Spleen (tissue), 11 donors: ENCODE data around the gene EDIL3. TPM values are rescaled to one million over a fixed set of nuclear protein-coding genes. Genes with fewer than 3 reads are reported as not detected.

Experiments used
- DNase-seq: peaks from one replicate; pipeline ENCODE4 v3.0.0-alpha.2; 2020
- H3K27ac ChIP-seq, 8 donors: fragments of 200-600 bp; sonication (generic) in 7 of 8; 1 replicate in 4 of 8; 2 replicates in 4 of 8; pipeline versions ENCODE4 v1.5.0 to v1.8.0; 2016 to 2021; ENCODE audit warnings: inconsistent platforms in 4 of 8, mild to moderate bottlenecking in 4 of 8, moderate library complexity in 1 of 8
- H3K27me3 ChIP-seq, 7 donors: fragments of 200-600 bp; sonication (generic) in 6 of 7; replicated peaks in 1 of 7; 1 replicate in 4 of 7; 2 replicates in 3 of 7; pipeline versions ENCODE4 v1.5.0 to v1.8.0; 2016 to 2021; ENCODE audit warnings: inconsistent platforms in 3 of 7, mild to moderate bottlenecking in 1 of 7
- H3K36me3 ChIP-seq, 6 donors: fragments of 200-600 bp; sonication (generic) in 5 of 6; 1 replicate in 4 of 6; 2 replicates in 2 of 6; pipeline versions ENCODE4 v1.5.0 to v1.8.0; 2016 to 2021; ENCODE audit warnings: inconsistent platforms in 2 of 6
- H3K4me1 ChIP-seq, 6 donors: fragments of 200-600 bp; sonication (generic) in 5 of 6; 1 replicate in 3 of 6; 2 replicates in 3 of 6; pipeline versions ENCODE4 v1.5.0 to v1.8.0; 2016 to 2021; ENCODE audit warnings: inconsistent platforms in 3 of 6
- H3K4me3 ChIP-seq, 8 donors: fragments of 200-600 bp; sonication (generic) in 7 of 8; 1 replicate in 4 of 8; 2 replicates in 4 of 8; pipeline versions ENCODE4 v1.5.0 to v1.8.0; 2016 to 2021; ENCODE audit warnings: inconsistent platforms in 4 of 8, mild to moderate bottlenecking in 4 of 8, moderate library complexity in 2 of 8
- H3K9me3 ChIP-seq, 8 donors: fragments of 200-600 bp; sonication (generic) in 7 of 8; 1 replicate in 4 of 8; 2 replicates in 4 of 8; pipeline versions ENCODE4 v1.5.0 to v1.8.0; 2016 to 2021; ENCODE audit warnings: inconsistent platforms in 4 of 8
- POLR2A ChIP-seq, 3 donors: fragments of 450-650 bp; IDR thresholded peaks; one replicate each; pipeline ENCODE4 v1.5.1; 2017; ENCODE audit warnings: antibody characterized with exemption in 3 of 3, mild to moderate bottlenecking in 1 of 3
- POLR2AphosphoS5 ChIP-seq, 3 donors: sonication (generic); formaldehyde crosslinking; IDR thresholded peaks; one replicate each; pipeline ENCODE4 v1.5.1; 2017; ENCODE audit warnings: antibody characterized with exemption in 3 of 3
- WGBS, 5 donors: extraction: QIAGEN DNeasy Blood & Tissue Kit in 3 of 5; methylation state at CpG; one replicate each; pipeline versions ENCODE4 v1.1.5 to v1.1.7; 2013 to 2018; 5-methylcytosine and 5-hydroxymethylcytosine counted together
- intact Hi-C: fragments of 100-400 bp; cut with DNase I; formaldehyde crosslinking; loops from one replicate; pipeline ENCODE4 v1.15.0; 2023; ENCODE audit warnings: low total_unique reads
- polyA plus RNA-seq, 3 donors: library from polyadenylated mRNA; stranded (reverse); fragments of 200-250 nt; gene quantifications; one replicate each; pipeline ENCODE4 v1.2.1, GENCODE V29; 2013
- total RNA-seq, 7 donors: library from RNA; depleted of rRNA in 3 of 7; stranded (reverse); fragments of >200 nt in 3 of 7; fragmentation: NEBNext Ultra II Directional in 4 of 7; extraction: Animal tissue kit (Norgen Biotek cat#: 25700) in 4 of 7; gene quantifications; one replicate each; pipeline versions ENCODE4 v1.1.0 to v1.2.1, GENCODE V29; 2016 to 2021
- TF ChIP-seq, protein P1 (sequence below), 11 experiments: fragments of 200-600 bp in 7 of 11; fragments of 450-650 bp in 4 of 11; sonication (generic) in 4 of 11; IDR thresholded peaks in 8 of 11; conservative IDR thresholded peaks in 3 of 11; 1 replicate in 7 of 11; 2 replicates in 4 of 11; pipeline versions ENCODE4 v1.4.0 to v1.8.0; 2016 to 2021; ENCODE audit warnings: antibody characterized with exemption in 11 of 11, inconsistent platforms in 4 of 11, mild to moderate bottlenecking in 1 of 11
- donor health status: healthy with polysubstance abuse.
- donor health status: DM: no; HTN: no; CAD: no; lungs with moderate emphysema.
- donor health status: DM: no; HTN: no; CAD: no.
- donor health status: Bipolar disorder and iron deficiency.
- donor health status: healthy.
- donor health status: DM: no; HTN: no; CAD: no.
- donor health status: DM: yes; HTN: yes; CAD: no.

EDIL3 gene
- total and polyA plus RNA-seq, 10 donors, result 0.61 to 2.9 (median 2.1) TPM

- Histone ChIP-seq H3K27ac (no peak overlapping the region), H3K9me3 (no peaks in the 10 kb centered on the region), H3K27me3 (no peaks in the 10 kb centered on the region), H3K4me1 (no peaks in the 10 kb centered on the region), H3K4me3 (no peak overlapping the region), H3K36me3 (no peaks in the 10 kb centered on the region)
- 57 to 74% (median 61%) methylated on average over 3 of the region's 3 CpGs for WGBS, 5 donors
- DNase-seq, result no peak
- TF ChIP-seq, protein P1, sequence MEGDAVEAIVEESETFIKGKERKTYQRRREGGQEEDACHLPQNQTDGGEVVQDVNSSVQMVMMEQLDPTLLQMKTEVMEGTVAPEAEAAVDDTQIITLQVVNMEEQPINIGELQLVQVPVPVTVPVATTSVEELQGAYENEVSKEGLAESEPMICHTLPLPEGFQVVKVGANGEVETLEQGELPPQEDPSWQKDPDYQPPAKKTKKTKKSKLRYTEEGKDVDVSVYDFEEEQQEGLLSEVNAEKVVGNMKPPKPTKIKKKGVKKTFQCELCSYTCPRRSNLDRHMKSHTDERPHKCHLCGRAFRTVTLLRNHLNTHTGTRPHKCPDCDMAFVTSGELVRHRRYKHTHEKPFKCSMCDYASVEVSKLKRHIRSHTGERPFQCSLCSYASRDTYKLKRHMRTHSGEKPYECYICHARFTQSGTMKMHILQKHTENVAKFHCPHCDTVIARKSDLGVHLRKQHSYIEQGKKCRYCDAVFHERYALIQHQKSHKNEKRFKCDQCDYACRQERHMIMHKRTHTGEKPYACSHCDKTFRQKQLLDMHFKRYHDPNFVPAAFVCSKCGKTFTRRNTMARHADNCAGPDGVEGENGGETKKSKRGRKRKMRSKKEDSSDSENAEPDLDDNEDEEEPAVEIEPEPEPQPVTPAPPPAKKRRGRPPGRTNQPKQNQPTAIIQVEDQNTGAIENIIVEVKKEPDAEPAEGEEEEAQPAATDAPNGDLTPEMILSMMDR (IDR thresholded peaks at IDR 0.05 in 8 of 11, conservative IDR thresholded peaks at IDR 0.05 in 3 of 11), result peak in 7 of 11 experiments; percentile 5 to 44 (median 28)
- TF ChIP-seq POLR2AphosphoS5 (IDR thresholded peaks at IDR 0.05) (no peak), POLR2A (IDR thresholded peaks at IDR 0.05) (no peak)
- intact Hi-C loops, result no loop called here
Observed at GRCh38 chr5:84274585-84275468, 109.9 kb downstream of the EDIL3 start.

DNA sequence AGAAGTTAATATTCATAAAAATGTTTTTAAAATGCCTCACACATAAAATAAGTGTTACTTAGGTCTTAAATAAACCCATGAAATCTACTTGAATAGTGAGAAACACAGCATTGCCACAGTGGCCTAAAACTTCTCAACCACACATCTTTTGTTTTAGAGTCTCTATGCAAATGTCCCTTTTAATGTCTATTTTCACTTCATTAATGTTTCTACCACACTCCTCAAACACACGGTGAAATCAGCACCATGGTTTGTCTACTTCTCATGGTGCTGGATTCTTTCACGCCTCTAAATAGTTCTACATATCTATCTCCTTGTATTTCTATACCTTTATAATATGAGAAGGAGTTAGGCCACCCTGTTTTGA, 111.2 kb downstream of the EDIL3 start:
- no peaks in the 10 kb centered on the region for H3K4me1 ChIP-seq
- no peak overlapping the region for H3K4me3 ChIP-seq
- no peak for TF ChIP-seq POLR2A (IDR thresholded peaks at IDR 0.05)
- TF ChIP-seq, protein P1 (IDR thresholded peaks at IDR 0.05 in 8 of 11, conservative IDR thresholded peaks at IDR 0.05 in 3 of 11), result no peak
- no peak for TF ChIP-seq POLR2AphosphoS5 (IDR thresholded peaks at IDR 0.05)
- no peak for DNase-seq
- no peak overlapping the region for H3K27ac ChIP-seq
- intact Hi-C loops, result no loop called here
- WGBS, 5 donors, result 75 to 87% (median 84%) methylated on average over 2 of the region's 2 CpGs
- no peaks in the 10 kb centered on the region for H3K36me3 ChIP-seq
- no peaks in the 10 kb centered on the region for H3K27me3 ChIP-seq
- H3K9me3 ChIP-seq, result no peaks in the 10 kb centered on the region

DNA sequence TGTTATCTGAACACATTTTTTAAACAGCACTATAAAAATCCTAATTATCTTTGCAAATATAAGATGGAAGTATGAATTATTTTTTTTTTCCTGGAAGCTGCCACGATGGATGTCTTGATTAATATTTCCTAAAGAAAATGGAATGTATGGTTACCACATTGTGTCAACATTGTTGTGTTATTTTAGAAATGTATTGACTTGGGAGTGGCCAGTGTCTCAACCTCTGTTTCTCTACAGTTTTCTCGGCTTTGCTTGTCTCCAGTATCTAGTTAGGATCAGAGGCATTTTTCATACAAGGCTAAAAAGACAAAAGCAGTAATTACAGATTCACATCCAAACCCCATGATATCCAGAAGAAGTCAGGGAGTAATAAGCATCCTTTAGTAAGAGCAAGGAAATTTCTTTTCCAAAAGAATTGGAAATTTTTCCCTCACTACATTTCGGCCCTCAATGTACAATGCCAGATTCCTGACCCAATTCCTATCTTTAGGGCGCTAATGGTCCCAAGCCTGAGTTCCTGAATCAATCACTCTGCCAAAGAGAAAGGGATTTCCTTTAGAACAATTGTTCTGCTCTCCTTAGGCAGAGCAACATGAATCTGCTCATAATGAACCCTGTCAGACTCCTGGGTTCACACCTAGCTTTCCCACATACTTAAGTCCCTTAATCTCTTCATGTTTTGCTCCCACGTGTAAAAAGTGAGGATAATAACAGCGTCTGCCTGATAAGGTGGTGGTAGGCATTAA, 111.7 kb downstream of the EDIL3 start:
- H3K4me1 ChIP-seq, result no peaks in the 10 kb centered on the region
- no peak overlapping the region for H3K4me3 ChIP-seq
- no peak overlapping the region for H3K27ac ChIP-seq
- intact Hi-C loops, result no loop called here
- WGBS, 5 donors, result 66 to 75% (median 73%) methylated on average over 6 of the region's 6 CpGs
- no peaks in the 10 kb centered on the region for H3K27me3 ChIP-seq
- H3K9me3 ChIP-seq, result no peaks in the 10 kb centered on the region
- DNase-seq, result no peak
- no peaks in the 10 kb centered on the region for H3K36me3 ChIP-seq
- TF ChIP-seq POLR2A (IDR thresholded peaks at IDR 0.05), result no peak
- TF ChIP-seq, protein P1 (IDR thresholded peaks at IDR 0.05 in 8 of 11, conservative IDR thresholded peaks at IDR 0.05 in 3 of 11), result no peak
- TF ChIP-seq POLR2AphosphoS5 (IDR thresholded peaks at IDR 0.05), result no peak
